SK-N-SH (cell line): ENCODE data around the gene ADAMTS2. TPM values are rescaled to one million over a fixed set of nuclear protein-coding genes. Genes with fewer than 3 reads are reported as not detected.

Source experiments
- CTCF ChIA-PET: fragments of 300-600, 350-600 bp; formaldehyde crosslinking; extraction: SDS; loops from one replicate; lab custom pipeline; 2021; lab: Yijun Ruan, JAX
- POLR2A ChIA-PET: fragments of 350-600 bp; sonication (Branson Sonifier 250); formaldehyde crosslinking; extraction: SDS; loops from one replicate; lab custom pipeline; 2020; ENCODE audit warnings: antibody characterized with exemption, inconsistent platforms; lab: Yijun Ruan, JAX
- DNase-seq: peaks from one replicate; pipeline ENCODE4 v3.0.0; 2012
- H2AFZ ChIP-seq: fragments of 200-600 bp; sonication (generic); 2 replicates; pipeline ENCODE4 v1.8.1; 2016; ENCODE audit warnings: antibody characterized with exemption, mild to moderate bottlenecking, low read depth
- H3F3A ChIP-seq: fragments of 200-600 bp; sonication (generic); replicated peaks from 2 replicates; pipeline ENCODE3; 2016; ENCODE audit warnings: antibody characterized with exemption, mild to moderate bottlenecking; ENCODE audit not compliant: insufficient read depth
- H3K27ac ChIP-seq, 2 experiments: fragments of 200-500 bp in 1 of 2; fragments of 200-600 bp in 1 of 2; sonication (Bioruptor generic) in 1 of 2; sonication (generic), shearing (Covaris generic) in 1 of 2; 2 replicates each; pipeline versions ENCODE4 v1.5.1 to v1.6.1; 2014 to 2016; ENCODE audit warnings: low read depth in 2 of 2, inconsistent platforms in 1 of 2, low read length in 1 of 2, mild to moderate bottlenecking in 1 of 2, mixed read lengths in 1 of 2
- H3K27me3 ChIP-seq: fragments of 200-600 bp; sonication (generic), shearing (Covaris generic); 2 replicates; pipeline ENCODE4 v1.6.1; 2016; ENCODE audit warnings: mixed run types; ENCODE audit not compliant: insufficient read depth
- H3K36me3 ChIP-seq, 2 experiments: fragments of 200-500 bp in 1 of 2; fragments of 200-600 bp in 1 of 2; sonication (Bioruptor generic) in 1 of 2; sonication (generic) in 1 of 2; replicated peaks in 1 of 2; 2 replicates each; pipeline versions ENCODE3 to v1.5.1; 2014 to 2016; ENCODE audit warnings: low read length in 1 of 2, mild to moderate bottlenecking in 1 of 2; ENCODE audit not compliant: insufficient read depth in 2 of 2, control insufficient read depth in 1 of 2
- H3K4me1 ChIP-seq, 2 experiments: fragments of 200-500 bp in 1 of 2; fragments of 200-600 bp in 1 of 2; sonication (Bioruptor generic) in 1 of 2; sonication (generic), shearing (Covaris generic) in 1 of 2; 2 replicates each; pipeline versions ENCODE4 v1.5.1 to v1.6.1; 2014 to 2016; ENCODE audit warnings: low read depth in 1 of 2, low read length in 1 of 2, mixed run types in 1 of 2; ENCODE audit not compliant: insufficient read depth in 2 of 2, control insufficient read depth in 1 of 2
- H3K4me2 ChIP-seq: fragments of 200-600 bp; sonication (generic), shearing (Covaris generic); 2 replicates; pipeline ENCODE4 v1.6.1; 2017; ENCODE audit warnings: mixed run types
- H3K4me3 ChIP-seq, 2 experiments: fragments of 200-500 bp in 1 of 2; fragments of 200-600 bp in 1 of 2; sonication (Bioruptor generic) in 1 of 2; sonication (generic), shearing (Covaris generic) in 1 of 2; 2 replicates each; pipeline versions ENCODE4 v1.5.1 to v1.8.1; 2014 to 2016; ENCODE audit warnings: low read depth in 2 of 2, inconsistent platforms in 1 of 2, low read length in 1 of 2, mild to moderate bottlenecking in 1 of 2, mixed read lengths in 1 of 2, moderate library complexity in 1 of 2
- H3K79me2 ChIP-seq: fragments of 200-600 bp; sonication (generic); 2 replicates; pipeline ENCODE4 v1.8.1; 2017; ENCODE audit warnings: mild to moderate bottlenecking; ENCODE audit not compliant: insufficient read depth
- H3K9ac ChIP-seq: fragments of 200-600 bp; sonication (generic); 2 replicates; pipeline ENCODE4 v1.6.1; 2017; ENCODE audit warnings: mixed run types
- H3K9me2 ChIP-seq: fragments of 200-600 bp; sonication (generic); 2 replicates; pipeline ENCODE4 v1.6.1; 2017; ENCODE audit warnings: mixed run types
- H3K9me3 ChIP-seq: fragments of 200-600 bp; sonication (generic); 2 replicates; pipeline ENCODE4 v1.6.1; 2017; ENCODE audit warnings: mixed run types, mild to moderate bottlenecking, moderate library complexity
- H4K20me1 ChIP-seq: fragments of 200-600 bp; sonication (generic); 2 replicates; pipeline ENCODE4 v1.6.1; 2017; ENCODE audit warnings: mild to moderate bottlenecking, mixed run types; ENCODE audit not compliant: insufficient read depth
- CHD2 ChIP-seq: fragments of 150-350 bp; IDR thresholded peaks from 2 replicates; pipeline ENCODE4 v1.6.1; 2018; ENCODE audit warnings: low read length; ENCODE audit not compliant: partially characterized antibody
- CTCF ChIP-seq: fragments of 200-600 bp; sonication (generic); IDR thresholded peaks from 2 replicates; pipeline ENCODE4 v1.6.1; 2017; ENCODE audit warnings: antibody characterized with exemption, mild to moderate bottlenecking, moderate library complexity
- EP300 ChIP-seq, 2 experiments: IDR thresholded peaks; 2 replicates each; pipeline versions ENCODE4 v1.4.0 to v1.6.1; 2012; ENCODE audit warnings: borderline replicate concordance in 1 of 2, low read depth in 1 of 2, low read length in 1 of 2
- FOSL2 ChIP-seq: IDR thresholded peaks from 2 replicates; pipeline ENCODE4 v1.4.0; 2012; ENCODE audit warnings: low read depth, mild to moderate bottlenecking, moderate library complexity, borderline replicate concordance
- FOXM1 ChIP-seq: IDR thresholded peaks from 2 replicates; pipeline ENCODE4 v1.4.0; 2012; ENCODE audit warnings: low read depth, mild to moderate bottlenecking
- GATA2 ChIP-seq: sonication (generic); formaldehyde crosslinking; IDR thresholded peaks from 2 replicates; pipeline ENCODE4 v1.5.0; 2020; ENCODE audit warnings: mild to moderate bottlenecking, missing genetic modification reagents
- IRF3 ChIP-seq: fragments of 150-350 bp; IDR thresholded peaks from 2 replicates; pipeline ENCODE4 v1.6.1; 2016; ENCODE audit warnings: mild to moderate bottlenecking, low read depth, low read length
- MAX ChIP-seq: IDR thresholded peaks from 2 replicates; pipeline ENCODE4 v1.4.0; 2012; ENCODE audit warnings: low read depth
- MXI1 ChIP-seq: IDR thresholded peaks from 2 replicates; pipeline ENCODE4 v1.6.1; 2012; ENCODE audit warnings: mild to moderate bottlenecking, low read depth, low read length, improper control_type of control experiment
- NFIC ChIP-seq: IDR thresholded peaks from 2 replicates; pipeline ENCODE4 v1.4.0; 2012; ENCODE audit warnings: borderline replicate concordance
- POLR2AphosphoS5 ChIP-seq: IDR thresholded peaks from 2 replicates; pipeline ENCODE4 v1.6.1; 2012; ENCODE audit warnings: low read depth, low read length
- RCOR1 ChIP-seq: fragments of 150-350 bp; IDR thresholded peaks from 2 replicates; pipeline ENCODE4 v1.6.1; 2017; ENCODE audit warnings: antibody characterized with exemption, low read length
- RFX5 ChIP-seq: IDR thresholded peaks from 2 replicates; pipeline ENCODE4 v1.6.1; 2012; ENCODE audit warnings: mild to moderate bottlenecking, improper control_type of control experiment, low read length
- RXRA ChIP-seq: IDR thresholded peaks from 2 replicates; pipeline ENCODE4 v1.4.0; 2012; ENCODE audit warnings: low read depth, mild to moderate bottlenecking, borderline replicate concordance
- SIN3A ChIP-seq: IDR thresholded peaks from 2 replicates; pipeline ENCODE4 v1.6.1; 2012; ENCODE audit warnings: low read depth, mild to moderate bottlenecking, low read length, moderate library complexity, borderline replicate concordance
- SMC3 ChIP-seq: IDR thresholded peaks from 2 replicates; pipeline ENCODE4 v1.6.1; 2012; ENCODE audit warnings: low read depth, low read length, improper control_type of control experiment
- TCF12 ChIP-seq: IDR thresholded peaks from 2 replicates; pipeline ENCODE4 v1.4.0; 2012
- USF2 ChIP-seq: fragments of 150-350 bp; IDR thresholded peaks from 2 replicates; pipeline ENCODE4 v1.6.1; 2017; ENCODE audit warnings: antibody characterized with exemption, low read length, low read depth, borderline replicate concordance
- WGBS: methylation state at CpG from one replicate; pipeline ENCODE4 v1.1.6; 2017; ENCODE audit warnings: low lambda C conversion rate; 5-methylcytosine and 5-hydroxymethylcytosine counted together
- polyA plus RNA-seq, 3 experiments: library from polyadenylated mRNA; depleted of rRNA; stranded (reverse); fragments of >200 nt; gene quantifications; 2 replicates each; pipeline ENCODE4 v1.2.3, GENCODE V29; 2012

The ADAMTS2 gene
- polyA plus RNA-seq, 1 of the 3 experiments (the other 2 are of a cell fraction): 0.12 TPM

GRCh38 chr5:179313849-179314521 is 31.3 kb downstream of the ADAMTS2 start:
- H3K9me3 ChIP-seq: no peaks in the 10 kb centered on the region
- no peaks in the 10 kb centered on the region for H3K36me3 ChIP-seq
- no peak overlapping the region for H3K9ac ChIP-seq
- H3F3A ChIP-seq: no peaks in the 10 kb centered on the region
- no peaks in the 10 kb centered on the region for H4K20me1 ChIP-seq
- TF ChIP-seq RFX5 (no peak), MAX (no peak), GATA2 (CRISPR knock-in tag) (no peak), TCF12 (no peak), MXI1 (peak; percentile 54), USF2 (no peak), EP300 (IDR thresholded peaks at IDR 0.05; ENCODE audit: borderline replicate concordance in 1 of 2, low read depth in 1 of 2, low read length in 1 of 2) (no peak; a peak in 1 of 4 replicates), CHD2 (peak; percentile 53)
- H3K4me1 ChIP-seq: peaks cover 0 to 74% of the 10 kb centered on the region in 2 experiments; a peak in 2 of 4 replicates
- H3K4me2 ChIP-seq: no peak overlapping the region
- no peaks in the 10 kb centered on the region for H3K27me3 ChIP-seq
- no peaks in the 10 kb centered on the region for H3K79me2 ChIP-seq
- peak overlapping the region in 1 of 2 experiments; percentile 98; a peak in 2 of 4 replicates for H3K27ac ChIP-seq
- no peak overlapping the region for H3K4me3 ChIP-seq
- 43% methylated on average over 17 of the region's 31 CpGs for WGBS
- ChIA-PET POLR2A (interaction anchor here (0.5 to 1.8 kb wide), 5 partner anchors 18 to 472 kb away, joined by 3 to 7 read pairs (median 6); no protein-coding TSS in a partner anchor), CTCF (interaction anchor here (1.2 to 3.4 kb wide), 3 partner anchors 30 to 147 kb away, joined by 6 to 13 read pairs (median 7); no protein-coding TSS in a partner anchor)
- no peak overlapping the region for H2AFZ ChIP-seq
- H3K9me2 ChIP-seq: no peaks in the 10 kb centered on the region
- peak; percentile 92 for DNase-seq

- TF ChIP-seq MXI1: no peak
- TF ChIP-seq POLR2AphosphoS5: no peak
- TF ChIP-seq IRF3: no peak
- TF ChIP-seq RCOR1: no peak
- TF ChIP-seq SMC3: no peak
- no peak for TF ChIP-seq EP300 (IDR thresholded peaks at IDR 0.05; ENCODE audit: borderline replicate concordance in 1 of 2, low read depth in 1 of 2, low read length in 1 of 2)
- no peak for TF ChIP-seq RFX5
- no peak for TF ChIP-seq FOXM1
- TF ChIP-seq NFIC: no peak
- no peak for TF ChIP-seq CTCF
- TF ChIP-seq FOSL2: no peak
- TF ChIP-seq RXRA: no peak
- TF ChIP-seq SIN3A: no peak
- TF ChIP-seq, all 33 proteins: peak for 0
- Histone ChIP-seq H3K27ac (peak overlapping the region in 1 of 2 experiments; percentile 99; a peak in 2 of 4 replicates), H3K9me2 (no peaks in the 10 kb centered on the region), H3F3A (no peaks in the 10 kb centered on the region), H3K4me1 (peaks cover 0 to 74% of the 10 kb centered on the region in 2 experiments; a peak in 2 of 4 replicates), H3K36me3 (no peaks in the 10 kb centered on the region), H3K4me3 (no peak overlapping the region), H4K20me1 (no peaks in the 10 kb centered on the region), H2AFZ (no peak overlapping the region), H3K9ac (no peak overlapping the region), H3K4me2 (no peak overlapping the region), H3K27me3 (no peaks in the 10 kb centered on the region), H3K79me2 (no peaks in the 10 kb centered on the region), H3K9me3 (no peaks in the 10 kb centered on the region)
- POLR2A ChIA-PET: no interaction called here
- CTCF ChIA-PET: interaction anchor here (1.2 to 1.5 kb wide), 2 partner anchors 10 to 145 kb away, joined by 3 read pairs; no protein-coding TSS in a partner anchor
- WGBS: 73% methylated on average over 16 of the region's 17 CpGs
- no peak for DNase-seq
Measured at GRCh38 chr5:179312557-179313235, 32.6 kb downstream of the ADAMTS2 start.
